ENCODE results near the gene USF3.

GRCh38 chr3:113668015-113668414 is 28.4 kb downstream of the USF3 start:
- TF ChIP-seq CTCF (IDR thresholded peaks at IDR 0.05; ENCODE audit: insufficient read depth, low read length, poor library complexity, severe bottlenecking): no peak
- TF ChIP-seq EZH2phosphoT487 (conservative IDR thresholded peaks at IDR 0.05; ENCODE audit: low read length): no peak

All from SU-DHL-6 (cell line).